D721Med (cell line): ENCODE data around the gene SCLY.

Experiments used
- DNase-seq: peaks from one replicate; pipeline ENCODE4 v3.0.0; 2011; ENCODE audit warnings: low spot score; ENCODE audit not compliant: insufficient read length
- FAIRE-seq: peaks from 2 replicates; lab custom pipeline; 2011; peaks lifted over from hg19 to GRCh38; lab: Jason Lieb, UNC
- CTCF ChIP-seq: IDR thresholded peaks from 2 replicates; pipeline ENCODE4 v1.5.1; 2012; ENCODE audit warnings: mild to moderate bottlenecking, control low read depth; ENCODE audit not compliant: insufficient read depth; ENCODE audit errors: missing control alignments

The SCLY gene

GRCh38 chr2:238039151-238039550 lies 21.6 kb upstream of the SCLY start:
- DNase-seq = no peak
- no peak for FAIRE-seq
- TF ChIP-seq CTCF = no peak

- DNase-seq = no peak
- no peak for TF ChIP-seq CTCF
- FAIRE-seq = no peak
Observed at GRCh38 chr2:238039985-238040384, 20.8 kb upstream of the SCLY start.

GRCh38 chr2:238040918-238041317 lies 19.9 kb upstream of the SCLY start:
- no peak for DNase-seq
- FAIRE-seq = no peak
- no peak for TF ChIP-seq CTCF

- FAIRE-seq = no peak
- no peak for TF ChIP-seq CTCF
- DNase-seq = no peak
Observed at GRCh38 chr2:238042090-238042489, 18.7 kb upstream of the SCLY start.

- TF ChIP-seq CTCF = no peak
- DNase-seq (no peak), FAIRE-seq (no peak)
Observed at GRCh38 chr2:238042849-238043584, 17.8 kb upstream of the SCLY start.

- TF ChIP-seq CTCF = no peak
- FAIRE-seq = no peak
- no peak for DNase-seq
Observed at GRCh38 chr2:238043851-238044250, 16.9 kb upstream of the SCLY start.

GRCh38 chr2:238045575-238045974 lies 15.2 kb upstream of the SCLY start:
- DNase-seq = no peak
- TF ChIP-seq CTCF = no peak
- no peak for FAIRE-seq
